K562 (cell line): ENCODE data around the gene GALP. TPM values are rescaled to one million over a fixed set of nuclear protein-coding genes. Genes with fewer than 3 reads are reported as not detected.

Source experiments
- ATAC-seq: fragments of 200-7000 bp; cut with Tn5 transposase; 3 replicates; pipeline ENCODE4 v1.9.1; 2020; ENCODE audit warnings: moderate library complexity
- BruUV-seq: library from RNA; stranded (reverse); fragments of 400-500 nt; replicated peaks from 2 replicates; lab custom pipeline; 2021; lab: Mats Ljungman, UMichigan
- CTCF ChIA-PET: fragments of 300-600 bp; formaldehyde crosslinking; extraction: SDS; loops from one replicate; lab custom pipeline; 2021; ENCODE audit warnings: low intra/inter-chr PET ratio; lab: Yijun Ruan, JAX
- POLR2A ChIA-PET: fragments of 300-600, 350-650 bp; sonication (Branson Sonifier 250); formaldehyde crosslinking; extraction: SDS; loops from one replicate; lab custom pipeline; 2021; ENCODE audit warnings: antibody characterized with exemption, inconsistent platforms; lab: Yijun Ruan, JAX
- DNase-seq, 4 experiments: peaks; one replicate each; pipeline versions ENCODE4 v3.0.0 to v3.0.0-alpha.2; 2011 to 2018; ENCODE audit warnings: low spot score in 3 of 4, mixed read lengths in 3 of 4; ENCODE audit errors: extremely low read depth in 1 of 4
- FAIRE-seq: peaks from 2 replicates; lab custom pipeline; 2011; peaks lifted over from hg19 to GRCh38; lab: Jason Lieb, UNC
- H2AFZ ChIP-seq: 2 replicates; pipeline ENCODE4 v1.6.0; 2011; ENCODE audit warnings: low read depth, low read length, control low read depth, inconsistent platforms
- H3K27ac ChIP-seq: fragments of 200-600 bp; 3 replicates; pipeline ENCODE4 v1.8.0; 2011; ENCODE audit warnings: low read depth, mild to moderate bottlenecking, control low read depth, inconsistent platforms, low read length, moderate library complexity, mixed read lengths; ENCODE audit errors: extremely low read depth
- H3K27me3 ChIP-seq, 2 experiments: fragments of 300-600 bp in 1 of 2; 2 replicates in 1 of 2; 3 replicates in 1 of 2; pipeline versions ENCODE4 v1.6.0 to v1.8.0; 2011; ENCODE audit warnings: inconsistent platforms in 2 of 2, low read length in 2 of 2, mild to moderate bottlenecking in 1 of 2, mixed read lengths in 1 of 2, moderate library complexity in 1 of 2; ENCODE audit not compliant: control insufficient read depth in 2 of 2, insufficient read depth in 2 of 2
- H3K36me3 ChIP-seq: fragments of 300-600 bp; 3 replicates; pipeline ENCODE4 v1.8.0; 2011; ENCODE audit warnings: mild to moderate bottlenecking, low read length, inconsistent platforms; ENCODE audit not compliant: control insufficient read depth, insufficient read depth
- H3K4me1 ChIP-seq, 2 experiments: fragments of 200-600 bp in 1 of 2; replicated peaks in 1 of 2; 2 replicates in 1 of 2; 3 replicates in 1 of 2; pipeline versions ENCODE4 v1.5.1 to v1.8.0; 2011; ENCODE audit warnings: inconsistent platforms in 2 of 2, low read length in 2 of 2, mild to moderate bottlenecking in 1 of 2, mixed read lengths in 1 of 2, moderate library complexity in 1 of 2; ENCODE audit not compliant: control insufficient read depth in 2 of 2, insufficient read depth in 2 of 2
- H3K4me2 ChIP-seq: 2 replicates; pipeline ENCODE4 v1.6.1; 2011; ENCODE audit warnings: low read length, control low read depth, inconsistent platforms, mixed read lengths; ENCODE audit not compliant: insufficient read depth
- H3K4me3 ChIP-seq: fragments of 200-600 bp; sonication (generic), shearing (Covaris generic); 2 replicates; pipeline ENCODE4 v1.5.1; 2016; ENCODE audit warnings: control low read depth, inconsistent platforms
- H3K79me2 ChIP-seq: fragments of 200-600 bp; 3 replicates; pipeline ENCODE4 v1.8.0; 2011; ENCODE audit warnings: low read length, inconsistent platforms; ENCODE audit not compliant: control insufficient read depth, insufficient read depth
- H3K9ac ChIP-seq, 2 experiments: 2 replicates each; pipeline versions ENCODE4 v1.6.0 to v1.6.1; 2011; ENCODE audit warnings: low read depth in 2 of 2, low read length in 2 of 2, control low read depth in 1 of 2, inconsistent platforms in 1 of 2, mild to moderate bottlenecking in 1 of 2, mixed read lengths in 1 of 2; ENCODE audit not compliant: insufficient read depth in 1 of 2
- H3K9me1 ChIP-seq: one replicate; pipeline ENCODE4 v1.6.0; 2011; ENCODE audit warnings: inconsistent platforms, mild to moderate bottlenecking, low read length, moderate library complexity; ENCODE audit not compliant: control insufficient read depth, insufficient read depth
- H3K9me3 ChIP-seq: replicated peaks from 2 replicates; pipeline ENCODE4 v1.5.1; 2011; ENCODE audit warnings: low read depth, low read length, inconsistent platforms; ENCODE audit not compliant: control insufficient read depth, insufficient read depth
- H4K20me1 ChIP-seq: replicated peaks from 2 replicates; pipeline ENCODE4 v1.6.1; 2011; ENCODE audit warnings: low read length, inconsistent platforms, mixed read lengths; ENCODE audit not compliant: control insufficient read depth, insufficient read depth
- BACH1 ChIP-seq: fragments of 200-800 bp; sonication (Bioruptor generic); IDR thresholded peaks from 2 replicates; pipeline ENCODE4 v1.6.1; 2016; ENCODE audit warnings: missing genetic modification characterization, missing compliant biosample characterization
- BCOR ChIP-seq: fragments of 450-650 bp; IDR thresholded peaks from 2 replicates; pipeline ENCODE4 v1.6.1; 2016
- FOXK1 ChIP-seq: sonication (generic); formaldehyde crosslinking; IDR thresholded peaks from 2 replicates; pipeline ENCODE4 v1.8.0; 2022; ENCODE audit warnings: missing genetic modification reagents, mild to moderate bottlenecking, borderline replicate concordance
- GABPA ChIP-seq: fragments of 200-800 bp; sonication (Bioruptor generic); conservative IDR thresholded peaks from 2 replicates; pipeline ENCODE4 v1.6.1; 2016; ENCODE audit warnings: low read depth, missing genetic modification characterization, missing compliant biosample characterization
- HMGXB4 ChIP-seq: sonication (generic); formaldehyde crosslinking; IDR thresholded peaks from 2 replicates; pipeline ENCODE4 v1.8.1; 2023; ENCODE audit warnings: mild to moderate bottlenecking, missing genetic modification reagents
- KDM1A ChIP-seq, 2 experiments: fragments of 450-650 bp; IDR thresholded peaks; 2 replicates each; pipeline ENCODE4 v1.6.1; 2016; ENCODE audit warnings: mild to moderate bottlenecking in 2 of 2
- MAFG ChIP-seq: fragments of 450-650 bp; conservative IDR thresholded peaks from 2 replicates; pipeline ENCODE4 v1.6.1; 2016; ENCODE audit warnings: missing genetic modification characterization, missing compliant biosample characterization
- PHB ChIP-seq: fragments of 250-450 bp; sonication (Bioruptor Pico); IDR thresholded peaks from 2 replicates; pipeline ENCODE4 v1.5.0; 2021
- PKNOX1 ChIP-seq: fragments of 450-650 bp; IDR thresholded peaks from 2 replicates; pipeline ENCODE4 v1.6.1; 2016
- PTRF ChIP-seq: fragments of 450-650 bp; IDR thresholded peaks from 2 replicates; pipeline ENCODE4 v1.6.1; 2016; ENCODE audit warnings: mild to moderate bottlenecking, missing genetic modification characterization, missing compliant biosample characterization
- RAD51 ChIP-seq: fragments of 450-650 bp; IDR thresholded peaks from 2 replicates; pipeline ENCODE4 v1.7.1; 2016; ENCODE audit warnings: low read depth, mild to moderate bottlenecking, borderline replicate concordance
- SP2 ChIP-seq: IDR thresholded peaks from 2 replicates; pipeline ENCODE4 v1.6.1; 2011; ENCODE audit warnings: mild to moderate bottlenecking, low read depth, low read length, moderate library complexity; ENCODE audit not compliant: poor library complexity, severe bottlenecking; ENCODE audit errors: extremely low read depth
- TRIM25 ChIP-seq: fragments of 450-650 bp; IDR thresholded peaks from 2 replicates; pipeline ENCODE4 v1.7.0; 2016; ENCODE audit warnings: borderline replicate concordance
- YBX1 ChIP-seq: fragments of 450-650 bp; IDR thresholded peaks from 2 replicates; pipeline ENCODE4 v1.7.1; 2016; ENCODE audit warnings: mild to moderate bottlenecking
- ZNF436 ChIP-seq: fragments of 250-450, 450-650 bp; sonication (Bioruptor Pico); formaldehyde crosslinking; IDR thresholded peaks from 2 replicates; pipeline ENCODE4 v1.7.0; 2020; ENCODE audit warnings: mild to moderate bottlenecking
- ZNF583 ChIP-seq: fragments of 250-450 bp; sonication (Bioruptor Pico); IDR thresholded peaks from 2 replicates; pipeline ENCODE4 v1.4.0; 2020
- ZNF668 ChIP-seq: fragments of 250-450 bp; sonication (Bioruptor Pico); IDR thresholded peaks from 2 replicates; pipeline ENCODE4 v1.8.0; 2022; ENCODE audit warnings: mild to moderate bottlenecking, inconsistent platforms
- ZZZ3 ChIP-seq: fragments of 450-650 bp; IDR thresholded peaks from 2 replicates; pipeline ENCODE4 v1.6.1; 2016; ENCODE audit warnings: antibody characterized with exemption, mild to moderate bottlenecking, moderate library complexity
- WGBS: fragments of 100-300 bp; shearing (Covaris generic); methylation state at CpG from one replicate; pipeline ENCODE4 v1.1.6; 2016; ENCODE audit warnings: low coverage, mixed read lengths; ENCODE audit not compliant: insufficient coverage; ENCODE audit errors: missing lambda C conversion rate; 5-methylcytosine and 5-hydroxymethylcytosine counted together
- in situ Hi-C: fragments of 300-500 bp; cut with MboI; formaldehyde crosslinking; loops from 4 replicates; pipeline ENCODE4 v1.15.0; 2018; ENCODE audit warnings: inconsistent platforms, mixed read lengths
- intact Hi-C: fragments of 100-400 bp; cut with micrococcal nuclease; formaldehyde crosslinking; loops from 2 replicates; pipeline ENCODE4 v1.14.2; 2022
- polyA plus RNA-seq, 8 experiments: library from polyadenylated mRNA; depleted of rRNA in 4 of 8; stranded (reverse) in 5 of 8; unstranded in 3 of 8; fragments of >200 nt; fragmentation: Nextera tagmentation in 2 of 8; fragmentation: Illumina TruSeq in 1 of 8; extraction: Ambion mirVana in 2 of 8; extraction: Trizol in 1 of 8; gene quantifications; 2 replicates each; pipeline versions ENCODE4 v1.2.1 to v1.2.3, GENCODE V29; 2011 to 2014; ENCODE audit warnings: inconsistent platforms in 1 of 8, missing spikeins in 1 of 8
- total RNA-seq, 7 experiments: library from RNA; depleted of rRNA in 6 of 7; stranded (reverse); fragments of >200 nt in 6 of 7; fragmentation: Illumina TruSeq in 2 of 7; extraction: Trizol in 2 of 7; gene quantifications; 2 replicates each; pipeline versions ENCODE4 v1.2.1 to v1.2.3, GENCODE V29; 2011 to 2021; ENCODE audit warnings: low replicate concordance in 1 of 7

GALP gene
- total and polyA plus RNA-seq, 9 of the 15 experiments (the other 6 are each of a cell fraction or from before 2014, with no cell fraction given): not detected

DNA sequence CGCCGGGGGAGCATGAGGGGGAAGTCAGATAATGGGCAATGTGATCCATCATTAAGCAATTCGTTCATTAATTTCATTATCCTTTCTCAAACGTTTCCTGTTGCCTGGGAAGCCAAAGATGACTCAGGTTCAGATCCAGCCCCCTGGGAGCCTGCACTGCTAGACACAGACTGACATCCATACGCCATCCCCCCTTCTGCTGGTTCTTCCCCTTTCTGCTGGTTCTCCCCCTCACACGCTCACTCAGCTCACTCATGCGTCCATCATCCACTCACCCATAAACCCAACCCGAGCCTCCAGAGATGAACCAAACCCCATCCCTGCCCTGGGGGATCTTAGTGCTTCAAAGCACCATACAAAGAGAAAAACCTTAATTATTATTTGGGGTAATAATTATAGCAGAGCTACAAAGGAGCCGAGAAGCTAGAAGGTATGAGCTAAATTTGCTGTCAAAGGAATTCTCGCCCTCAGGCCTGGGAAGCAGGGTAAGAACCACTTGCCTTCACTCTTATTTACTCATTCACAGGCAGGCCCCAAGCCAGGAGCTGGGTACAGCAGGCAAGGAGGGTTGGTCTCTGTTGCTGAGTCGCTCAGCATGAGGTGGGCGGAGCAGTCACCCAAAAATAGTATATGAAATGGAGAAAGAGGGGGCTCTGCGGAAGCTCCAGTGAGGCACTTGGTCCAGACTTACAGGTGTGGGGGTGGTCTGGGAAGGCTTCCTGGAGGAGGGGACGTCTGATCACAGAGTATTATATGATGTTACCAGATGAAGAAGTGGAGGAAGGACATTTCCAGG, 41.8 kb upstream of the GALP start:
- H3K36me3 ChIP-seq: no peaks in the 10 kb centered on the region
- BruUV-seq: no TSS peak
- in situ Hi-C loops: loop anchor here (25.0 kb wide), 1 partner anchor 972 kb away; the partner anchor contains the start of genes DNAAF3 and TNNI3
- DNase-seq (peak in 1 of 4 experiments; percentile 20), FAIRE-seq (peak; percentile 44), ATAC-seq (peak; percentile 43; the same call in 1 of the 3 replicates)
- 47% methylated on average over 14 of the region's 14 CpGs for WGBS
- no peaks in the 10 kb centered on the region for H3K27me3 ChIP-seq
- H2AFZ ChIP-seq: peak overlapping the region; percentile 22
- no peaks in the 10 kb centered on the region for H4K20me1 ChIP-seq
- ChIA-PET POLR2A (interaction anchor here (1.3 kb wide), 1 partner anchor 9 kb away, joined by 5 read pairs; no protein-coding TSS in a partner anchor), CTCF (no interaction called here)
- no peak overlapping the region for H3K4me3 ChIP-seq
- H3K4me1 ChIP-seq: peaks cover 3 to 8% of the 10 kb centered on the region in 2 experiments; a peak in 2 of 5 replicates
- H3K79me2 ChIP-seq: no peaks in the 10 kb centered on the region
- intact Hi-C loops: no loop called here
- no peak overlapping the region; a peak in 1 of 4 replicates for H3K9ac ChIP-seq
- H3K9me3 ChIP-seq: no peaks in the 10 kb centered on the region
- H3K27ac ChIP-seq: no peak overlapping the region
- H3K9me1 ChIP-seq: no peaks in the 10 kb centered on the region
- H3K4me2 ChIP-seq: no peak overlapping the region
- peak; percentile 54; the same call in 1 of the 2 replicates for TF ChIP-seq BCOR
- peak in 1 of 2 experiments; percentile 20; a peak in 1 of 4 replicates for TF ChIP-seq KDM1A (IDR thresholded peaks at IDR 0.05)
- no peak for TF ChIP-seq ZNF668
- TF ChIP-seq ZZZ3: no peak
- no peak for TF ChIP-seq YBX1
- no peak for TF ChIP-seq SP2
- TF ChIP-seq FOXK1 (CRISPR knock-in tag): no peak
- TF ChIP-seq TRIM25: no peak
- no peak for TF ChIP-seq GABPA
- no peak for TF ChIP-seq ZNF583 (CRISPR knock-in tag)
- TF ChIP-seq RAD51: no peak
- TF ChIP-seq HMGXB4 (CRISPR knock-in tag): no peak
- TF ChIP-seq PKNOX1: peak; percentile 28; the same call in 1 of the 2 replicates
- TF ChIP-seq ZNF436: peak; percentile 80
- no peak for TF ChIP-seq BACH1 (tag)
- no peak for TF ChIP-seq MAFG (tag)
- TF ChIP-seq PHB (CRISPR knock-in tag): no peak
- TF ChIP-seq PTRF (tag): no peak
